GM18867 (cell line): ENCODE results near the gene ZNF200.

Experiments
- ATAC-seq: cut with Tn5 transposase; IDR thresholded peaks from one replicate; pipeline ENCODE4 v1.9.1; 2021; ENCODE audit warnings: mild to moderate bottlenecking, moderate library complexity; ENCODE audit not compliant: unreplicated experiment

ZNF200 gene

GRCh38 chr16:3179651-3180050, 55.3 kb downstream of the ZNF200 start:
- no peak for ATAC-seq

DNA sequence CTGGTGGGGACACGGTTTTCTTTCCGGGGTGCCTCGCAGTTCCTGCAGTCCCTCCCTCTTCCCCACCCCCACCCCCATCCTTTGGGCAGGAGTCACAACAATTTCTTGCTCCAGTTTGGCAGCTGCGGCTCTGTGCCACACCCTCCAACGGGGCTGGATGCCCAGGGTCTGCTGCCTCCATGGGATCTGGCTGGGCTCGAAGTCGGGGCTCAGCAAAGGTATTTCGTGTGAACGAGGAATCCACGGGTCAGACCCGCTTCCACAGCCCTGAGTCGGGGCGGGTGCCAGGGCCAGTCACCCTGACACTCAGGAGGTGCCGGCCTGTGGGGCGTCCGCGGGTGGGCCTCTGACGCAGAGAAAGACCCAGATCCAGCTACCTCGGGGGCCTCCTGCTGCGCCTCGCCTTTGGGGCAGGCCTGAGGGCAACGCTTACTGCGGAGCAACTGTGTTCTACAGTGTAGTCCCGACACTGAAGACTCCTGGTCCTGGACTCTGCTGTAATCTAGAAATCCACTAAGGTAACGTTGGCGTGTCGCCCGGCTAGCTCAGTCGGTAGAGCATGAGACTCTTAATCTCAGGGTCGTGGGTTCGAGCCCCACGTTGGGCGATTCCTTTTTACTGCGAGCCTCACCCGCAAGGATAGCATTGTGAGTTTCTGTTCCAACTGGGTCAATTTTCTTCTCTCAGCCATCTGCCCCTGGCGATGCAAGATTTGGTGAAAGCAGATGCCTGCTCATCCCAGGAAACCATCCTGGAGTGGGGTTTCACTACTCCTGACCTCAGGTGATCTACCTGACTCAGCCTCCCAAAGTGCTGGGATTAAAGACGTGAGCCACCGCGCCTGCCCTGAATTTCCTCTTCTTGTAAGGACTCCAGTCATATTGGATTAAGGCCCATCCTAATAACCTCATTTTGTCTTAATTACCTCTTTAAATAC, 59.5 kb downstream of the ZNF200 start:
- no peak for ATAC-seq

GRCh38 chr16:3174618-3175148, 60.3 kb downstream of the ZNF200 start:
- ATAC-seq: no peak

GRCh38 chr16:3173892-3174617, 60.9 kb downstream of the ZNF200 start:
- ATAC-seq: no peak
